Astrocyte (in vitro differentiated cells and primary cell): ENCODE measurements around the gene BTF3.

Experiments
- EZH2 ChIP-seq: IDR thresholded peaks from 2 replicates; pipeline ENCODE4 v1.6.1; 2012; ENCODE audit warnings: mild to moderate bottlenecking, low read length, inconsistent platforms; ENCODE audit not compliant: insufficient read depth
- TF ChIP-seq, protein P1 (sequence below): IDR thresholded peaks from 2 replicates; pipeline ENCODE4 v1.5.1; 2011; ENCODE audit warnings: low read depth, mild to moderate bottlenecking, inconsistent platforms, low read length, moderate library complexity; ENCODE audit not compliant: insufficient read depth

DNA sequence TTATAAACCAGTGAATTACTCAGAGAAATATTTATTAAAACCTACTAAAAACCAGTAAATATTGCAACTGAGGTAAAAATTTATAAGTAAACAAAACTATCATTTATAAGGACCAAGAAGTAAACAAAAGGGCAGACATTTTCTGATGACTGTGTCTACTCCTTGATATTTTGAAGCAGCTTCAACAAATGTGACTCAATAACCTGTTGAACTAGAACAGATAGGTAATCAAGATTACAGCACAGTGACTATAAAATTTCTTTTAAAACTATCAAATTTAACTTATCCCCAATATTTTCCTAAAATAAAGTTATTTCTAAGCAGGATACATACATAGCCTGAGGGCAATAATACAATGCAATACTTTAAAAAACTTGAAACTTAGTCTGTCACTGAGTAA, 54.4 kb downstream of the BTF3 start:
- TF ChIP-seq, protein P1, sequence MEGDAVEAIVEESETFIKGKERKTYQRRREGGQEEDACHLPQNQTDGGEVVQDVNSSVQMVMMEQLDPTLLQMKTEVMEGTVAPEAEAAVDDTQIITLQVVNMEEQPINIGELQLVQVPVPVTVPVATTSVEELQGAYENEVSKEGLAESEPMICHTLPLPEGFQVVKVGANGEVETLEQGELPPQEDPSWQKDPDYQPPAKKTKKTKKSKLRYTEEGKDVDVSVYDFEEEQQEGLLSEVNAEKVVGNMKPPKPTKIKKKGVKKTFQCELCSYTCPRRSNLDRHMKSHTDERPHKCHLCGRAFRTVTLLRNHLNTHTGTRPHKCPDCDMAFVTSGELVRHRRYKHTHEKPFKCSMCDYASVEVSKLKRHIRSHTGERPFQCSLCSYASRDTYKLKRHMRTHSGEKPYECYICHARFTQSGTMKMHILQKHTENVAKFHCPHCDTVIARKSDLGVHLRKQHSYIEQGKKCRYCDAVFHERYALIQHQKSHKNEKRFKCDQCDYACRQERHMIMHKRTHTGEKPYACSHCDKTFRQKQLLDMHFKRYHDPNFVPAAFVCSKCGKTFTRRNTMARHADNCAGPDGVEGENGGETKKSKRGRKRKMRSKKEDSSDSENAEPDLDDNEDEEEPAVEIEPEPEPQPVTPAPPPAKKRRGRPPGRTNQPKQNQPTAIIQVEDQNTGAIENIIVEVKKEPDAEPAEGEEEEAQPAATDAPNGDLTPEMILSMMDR = no peak
- TF ChIP-seq EZH2 = no peak
